ENCODE data around the gene PAWR. TPM values are rescaled to one million over a fixed set of nuclear protein-coding genes. Genes with fewer than 3 reads are reported as not detected.

PAWR gene
- total RNA-seq, 1 donor from 2014 or later = 103 TPM

GRCh38 chr12:79659961-79660431, 30.8 kb downstream of the PAWR start:
- peaks cover 100% of the 10 kb centered on the region for H3K79me2 ChIP-seq (ENCODE audit: low read depth)
- Mint-ChIP-seq H3K36me3 (peaks cover 24% of the 10 kb centered on the region), H3K4me1 (peaks cover 5% of the 10 kb centered on the region), H3K9me3 (peaks cover 14% of the 10 kb centered on the region), H3K27ac (peak overlapping the region; percentile 75), H3K27me3 (ENCODE audit: insufficient read depth, low read depth) (no peaks in the 10 kb centered on the region), H3K4me3 (no peak overlapping the region)
- no peak overlapping the region for H2AFZ ChIP-seq (replicated peaks)
- H3K27ac ChIP-seq = no peak overlapping the region
- peaks cover 6% of the 10 kb centered on the region for H3K9me3 ChIP-seq (ENCODE audit: low read depth)
- peaks cover 6% of the 10 kb centered on the region for H3K4me1 ChIP-seq
- peaks cover 13% of the 10 kb centered on the region for H3F3A ChIP-seq (ENCODE audit: low read depth)
- no peak overlapping the region for H3K4me3 ChIP-seq
- H3K9ac ChIP-seq = no peak overlapping the region
- TF ChIP-seq CTCF (IDR thresholded peaks at IDR 0.05) (no peak), EZH2 (IDR thresholded peaks at IDR 0.05) (no peak)
- H3K27me3 ChIP-seq = no peaks in the 10 kb centered on the region
- no peak overlapping the region for H3K4me2 ChIP-seq
- H3K36me3 ChIP-seq = peaks cover 7% of the 10 kb centered on the region
- no peak for DNase-seq (ENCODE audit: low spot score)
- H4K20me1 ChIP-seq (ENCODE audit: low read depth) = peaks cover 29% of the 10 kb centered on the region

DNA sequence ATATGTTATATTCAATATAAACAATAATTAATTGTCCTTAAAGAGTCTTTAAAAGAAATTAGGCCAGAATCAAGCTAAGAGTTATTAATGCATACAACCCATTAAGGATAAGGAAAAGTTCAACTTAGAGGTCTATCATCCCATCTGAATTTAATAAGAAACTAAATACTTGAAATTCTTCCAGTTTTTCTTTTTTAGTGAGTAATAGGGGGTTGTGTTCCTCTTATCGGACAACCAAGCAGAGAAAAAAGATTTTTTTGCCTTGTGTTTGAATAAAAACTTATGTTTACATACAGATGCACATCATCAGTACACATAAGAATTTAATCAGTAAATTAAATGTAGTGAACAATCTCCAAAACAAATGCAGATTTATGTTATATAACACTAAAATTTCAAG, 32.5 kb downstream of the PAWR start:
- Mint-ChIP-seq H3K4me3 (no peak overlapping the region), H3K4me1 (peaks cover 5% of the 10 kb centered on the region), H3K27ac (no peak overlapping the region), H3K9me3 (peaks cover 16% of the 10 kb centered on the region), H3K36me3 (peaks cover 27% of the 10 kb centered on the region), H3K27me3 (ENCODE audit: insufficient read depth, low read depth) (no peaks in the 10 kb centered on the region)
- Histone ChIP-seq H3K9me3 (ENCODE audit: low read depth) (peaks cover 6% of the 10 kb centered on the region), H3K79me2 (ENCODE audit: low read depth) (peaks cover 100% of the 10 kb centered on the region), H3F3A (ENCODE audit: low read depth) (peaks cover 16% of the 10 kb centered on the region), H3K4me1 (peaks cover 6% of the 10 kb centered on the region), H3K36me3 (peaks cover 3% of the 10 kb centered on the region), H3K9ac (no peak overlapping the region), H3K27ac (no peak overlapping the region), H3K27me3 (no peaks in the 10 kb centered on the region), H4K20me1 (ENCODE audit: low read depth) (peaks cover 36% of the 10 kb centered on the region), H3K4me2 (no peak overlapping the region), H3K4me3 (no peak overlapping the region), H2AFZ (replicated peaks) (no peak overlapping the region)
- TF ChIP-seq EZH2phosphoT487 (IDR thresholded peaks at IDR 0.05) = no peak
- DNase-seq (ENCODE audit: low spot score) = no peak

DNA sequence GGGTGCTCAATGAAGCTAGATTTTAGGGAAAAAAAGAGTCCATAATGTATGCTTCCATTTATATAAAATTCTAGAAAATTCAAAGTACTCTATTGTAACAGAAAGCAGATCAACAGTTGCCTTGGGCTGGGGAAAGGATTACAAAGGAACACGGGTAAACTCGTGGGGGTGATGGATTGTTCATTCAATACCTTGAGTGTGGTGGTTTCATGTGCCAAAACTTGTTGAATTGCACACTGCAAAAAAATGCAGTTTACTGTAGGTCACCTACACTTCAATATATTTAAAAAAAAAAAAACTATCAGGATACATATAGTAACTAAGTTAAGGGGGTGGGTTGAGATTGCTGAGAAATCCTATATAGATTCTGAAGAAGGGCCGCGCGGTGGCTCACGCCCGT, 33.6 kb downstream of the PAWR start:
- peaks cover 12% of the 10 kb centered on the region for H3K4me1 ChIP-seq
- H3K36me3 ChIP-seq = peaks cover 3% of the 10 kb centered on the region
- H3K4me2 ChIP-seq = no peak overlapping the region
- no peak overlapping the region for H3K9ac ChIP-seq
- H3K4me3 ChIP-seq = no peak overlapping the region
- H3K27me3 Mint-ChIP-seq (ENCODE audit: insufficient read depth, low read depth) = no peaks in the 10 kb centered on the region
- no peaks in the 10 kb centered on the region for H3K27me3 ChIP-seq
- no peak overlapping the region for H2AFZ ChIP-seq (replicated peaks)
- peaks cover 25% of the 10 kb centered on the region for H3K36me3 Mint-ChIP-seq
- H3K9me3 ChIP-seq (ENCODE audit: low read depth) = peaks cover 6% of the 10 kb centered on the region
- H3K9me3 Mint-ChIP-seq = peaks cover 16% of the 10 kb centered on the region
- DNase-seq (ENCODE audit: low spot score) = no peak
- peaks cover 7% of the 10 kb centered on the region for H3K4me1 Mint-ChIP-seq
- TF ChIP-seq CTCF (IDR thresholded peaks at IDR 0.05) (no peak), EZH2 (IDR thresholded peaks at IDR 0.05) (no peak), EZH2phosphoT487 (IDR thresholded peaks at IDR 0.05) (no peak)
- H3K4me3 Mint-ChIP-seq = no peak overlapping the region
- peaks cover 100% of the 10 kb centered on the region for H3K79me2 ChIP-seq (ENCODE audit: low read depth)
- no peak overlapping the region for H3K27ac ChIP-seq
- no peak overlapping the region for H3K27ac Mint-ChIP-seq
- H3F3A ChIP-seq (ENCODE audit: low read depth) = peaks cover 16% of the 10 kb centered on the region
- peaks cover 31% of the 10 kb centered on the region for H4K20me1 ChIP-seq (ENCODE audit: low read depth)

GRCh38 chr12:79655036-79655435, 35.7 kb downstream of the PAWR start:
- peak overlapping the region; percentile 27 for H3K27ac ChIP-seq
- H3K4me3 ChIP-seq = no peak overlapping the region
- peaks cover 12% of the 10 kb centered on the region for H3K4me1 ChIP-seq
- H3K27ac Mint-ChIP-seq = no peak overlapping the region
- TF ChIP-seq EZH2 (IDR thresholded peaks at IDR 0.05) (no peak), EZH2phosphoT487 (IDR thresholded peaks at IDR 0.05) (no peak), CTCF (IDR thresholded peaks at IDR 0.05) (no peak)
- DNase-seq (ENCODE audit: low spot score) = no peak
- peaks cover 30% of the 10 kb centered on the region for H4K20me1 ChIP-seq (ENCODE audit: low read depth)
- no peaks in the 10 kb centered on the region for H3K27me3 ChIP-seq
- no peak overlapping the region for H2AFZ ChIP-seq (replicated peaks)
- no peaks in the 10 kb centered on the region for H3K27me3 Mint-ChIP-seq (ENCODE audit: insufficient read depth, low read depth)
- H3K36me3 ChIP-seq = peaks cover 3% of the 10 kb centered on the region
- H3K9ac ChIP-seq = no peak overlapping the region
- peaks cover 26% of the 10 kb centered on the region for H3K36me3 Mint-ChIP-seq
- peaks cover 6% of the 10 kb centered on the region for H3K9me3 ChIP-seq (ENCODE audit: low read depth)
- H3K4me2 ChIP-seq = no peak overlapping the region
- H3K4me1 Mint-ChIP-seq = peaks cover 8% of the 10 kb centered on the region
- H3K4me3 Mint-ChIP-seq = no peak overlapping the region
- H3F3A ChIP-seq (ENCODE audit: low read depth) = peaks cover 16% of the 10 kb centered on the region
- peaks cover 16% of the 10 kb centered on the region for H3K9me3 Mint-ChIP-seq
- peaks cover 100% of the 10 kb centered on the region for H3K79me2 ChIP-seq (ENCODE audit: low read depth)

All from neural progenitor cell (in vitro differentiated cells).